Measurements from ENCODE around the gene RBMS3.

DNA sequence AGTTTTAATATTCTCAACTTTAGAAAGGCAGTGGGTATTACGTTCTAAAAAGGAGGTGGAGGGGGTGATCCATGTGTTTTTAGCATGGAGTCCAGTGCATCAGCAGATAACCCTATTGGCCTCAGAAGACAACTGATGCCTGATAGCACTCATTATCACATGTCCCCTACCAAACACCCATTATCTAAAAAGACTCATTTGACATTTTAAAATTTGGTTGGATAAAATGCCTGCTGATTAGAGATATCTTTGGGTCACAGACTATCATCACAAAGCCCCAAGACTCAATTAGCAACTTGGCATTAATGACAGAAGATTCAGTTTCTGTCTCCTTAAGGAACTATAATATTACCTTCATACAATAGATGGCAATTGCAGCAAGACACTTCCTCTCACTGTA is 589.3 kb downstream of the RBMS3 start:
- TF ChIP-seq, protein P1, sequence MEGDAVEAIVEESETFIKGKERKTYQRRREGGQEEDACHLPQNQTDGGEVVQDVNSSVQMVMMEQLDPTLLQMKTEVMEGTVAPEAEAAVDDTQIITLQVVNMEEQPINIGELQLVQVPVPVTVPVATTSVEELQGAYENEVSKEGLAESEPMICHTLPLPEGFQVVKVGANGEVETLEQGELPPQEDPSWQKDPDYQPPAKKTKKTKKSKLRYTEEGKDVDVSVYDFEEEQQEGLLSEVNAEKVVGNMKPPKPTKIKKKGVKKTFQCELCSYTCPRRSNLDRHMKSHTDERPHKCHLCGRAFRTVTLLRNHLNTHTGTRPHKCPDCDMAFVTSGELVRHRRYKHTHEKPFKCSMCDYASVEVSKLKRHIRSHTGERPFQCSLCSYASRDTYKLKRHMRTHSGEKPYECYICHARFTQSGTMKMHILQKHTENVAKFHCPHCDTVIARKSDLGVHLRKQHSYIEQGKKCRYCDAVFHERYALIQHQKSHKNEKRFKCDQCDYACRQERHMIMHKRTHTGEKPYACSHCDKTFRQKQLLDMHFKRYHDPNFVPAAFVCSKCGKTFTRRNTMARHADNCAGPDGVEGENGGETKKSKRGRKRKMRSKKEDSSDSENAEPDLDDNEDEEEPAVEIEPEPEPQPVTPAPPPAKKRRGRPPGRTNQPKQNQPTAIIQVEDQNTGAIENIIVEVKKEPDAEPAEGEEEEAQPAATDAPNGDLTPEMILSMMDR (IDR thresholded peaks at IDR 0.05) = no peak
- TF ChIP-seq POLR2A (IDR thresholded peaks at IDR 0.05) = no peak
